Tibial nerve (tissue), 4 donors: ENCODE results near the gene WDR64.

Experiments
- EP300 ChIP-seq, 2 donors: sonication (generic); formaldehyde crosslinking; IDR thresholded peaks; one replicate each; pipeline ENCODE4 v1.6.1; 2017; ENCODE audit warnings: antibody characterized with exemption in 2 of 2, mild to moderate bottlenecking in 1 of 2
- POLR2A ChIP-seq, 2 donors: fragments of 450-650 bp; IDR thresholded peaks; one replicate each; pipeline ENCODE4 v1.6.1; 2017; ENCODE audit warnings: antibody characterized with exemption in 2 of 2, mild to moderate bottlenecking in 2 of 2, moderate library complexity in 2 of 2
- TF ChIP-seq, protein P1 (sequence below), 5 experiments: fragments of 200-600 bp in 3 of 5; fragments of 450-650 bp in 2 of 5; sonication (generic) in 3 of 5; IDR thresholded peaks; one replicate each; pipeline ENCODE4 v1.5.1; 2016 to 2019; ENCODE audit warnings: antibody characterized with exemption in 5 of 5, mild to moderate bottlenecking in 3 of 5, moderate library complexity in 2 of 5

DNA sequence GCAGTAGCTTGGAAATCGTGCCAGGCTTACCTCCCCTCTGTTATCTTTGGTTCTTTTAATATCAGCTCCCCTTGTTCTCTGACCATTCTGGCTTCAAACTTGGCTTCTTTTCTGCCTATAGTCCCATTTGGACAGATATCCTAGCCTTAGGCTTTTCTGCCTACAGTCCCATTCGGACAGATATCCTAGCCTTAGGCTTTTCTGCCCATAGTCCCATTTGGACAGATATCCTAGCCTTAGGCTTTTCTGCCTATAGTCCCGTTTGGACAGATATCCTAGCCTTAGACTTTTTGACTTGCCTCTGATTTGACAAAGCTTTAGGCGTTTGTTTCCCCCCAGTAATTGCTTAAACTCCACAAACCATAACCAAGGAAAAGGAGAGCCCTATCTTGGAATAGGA lies 37.5 kb upstream of the WDR64 start:
- TF ChIP-seq EP300 (IDR thresholded peaks at IDR 0.05) (no peak), POLR2A (IDR thresholded peaks at IDR 0.05) (no peak)
- TF ChIP-seq, protein P1, sequence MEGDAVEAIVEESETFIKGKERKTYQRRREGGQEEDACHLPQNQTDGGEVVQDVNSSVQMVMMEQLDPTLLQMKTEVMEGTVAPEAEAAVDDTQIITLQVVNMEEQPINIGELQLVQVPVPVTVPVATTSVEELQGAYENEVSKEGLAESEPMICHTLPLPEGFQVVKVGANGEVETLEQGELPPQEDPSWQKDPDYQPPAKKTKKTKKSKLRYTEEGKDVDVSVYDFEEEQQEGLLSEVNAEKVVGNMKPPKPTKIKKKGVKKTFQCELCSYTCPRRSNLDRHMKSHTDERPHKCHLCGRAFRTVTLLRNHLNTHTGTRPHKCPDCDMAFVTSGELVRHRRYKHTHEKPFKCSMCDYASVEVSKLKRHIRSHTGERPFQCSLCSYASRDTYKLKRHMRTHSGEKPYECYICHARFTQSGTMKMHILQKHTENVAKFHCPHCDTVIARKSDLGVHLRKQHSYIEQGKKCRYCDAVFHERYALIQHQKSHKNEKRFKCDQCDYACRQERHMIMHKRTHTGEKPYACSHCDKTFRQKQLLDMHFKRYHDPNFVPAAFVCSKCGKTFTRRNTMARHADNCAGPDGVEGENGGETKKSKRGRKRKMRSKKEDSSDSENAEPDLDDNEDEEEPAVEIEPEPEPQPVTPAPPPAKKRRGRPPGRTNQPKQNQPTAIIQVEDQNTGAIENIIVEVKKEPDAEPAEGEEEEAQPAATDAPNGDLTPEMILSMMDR (IDR thresholded peaks at IDR 0.05): no peak
